Right lobe of liver (tissue), 4 donors: ENCODE measurements around the gene DCTN5.

Experiments
- POLR2A ChIP-seq: fragments of 450-650 bp; IDR thresholded peaks from one replicate; pipeline ENCODE4 v1.6.1; 2017; ENCODE audit warnings: antibody characterized with exemption, mild to moderate bottlenecking
- TF ChIP-seq, protein P1 (sequence below), 4 donors: fragments of 200-600 bp in 3 of 4; fragments of 450-650 bp in 1 of 4; IDR thresholded peaks; one replicate each; pipeline versions ENCODE4 v1.5.1 to v1.8.0; 2016 to 2022; ENCODE audit warnings: antibody characterized with exemption in 4 of 4, mild to moderate bottlenecking in 2 of 4
- donor health status: DM: no; HTN: no; CAD: no.
- donor health status: DM: no; HTN: no; CAD: no.
- donor health status: DM: no; HTN: yes; CAD: no.

DNA sequence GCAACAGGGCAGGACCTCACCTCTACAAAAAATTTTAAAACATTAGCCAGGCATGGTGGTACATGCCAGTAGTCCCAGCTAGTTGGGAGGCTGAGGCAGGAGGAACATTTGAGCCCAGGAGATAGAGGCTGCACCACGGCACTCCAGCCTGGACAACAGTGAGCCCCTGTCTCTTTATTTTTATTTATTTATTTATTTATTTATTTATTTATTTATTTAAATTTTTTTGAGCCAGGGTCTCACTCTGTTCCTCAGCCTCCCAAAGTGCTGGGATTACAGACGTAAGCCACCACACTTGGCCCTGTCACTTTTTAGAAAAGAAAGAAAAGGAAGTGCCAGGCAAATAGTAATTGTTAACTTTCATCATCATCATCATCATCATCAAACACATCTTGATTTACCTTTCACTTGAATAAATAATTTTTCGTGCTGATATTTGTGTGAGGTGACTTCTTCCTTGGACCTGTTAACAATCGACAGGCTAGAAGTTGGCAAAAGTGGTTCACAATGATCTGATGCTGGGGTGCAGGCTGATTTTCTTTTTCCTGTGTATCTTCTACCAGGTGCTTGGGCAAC lies 6.7 kb upstream of the DCTN5 start:
- no peak for TF ChIP-seq POLR2A
- TF ChIP-seq, protein P1, sequence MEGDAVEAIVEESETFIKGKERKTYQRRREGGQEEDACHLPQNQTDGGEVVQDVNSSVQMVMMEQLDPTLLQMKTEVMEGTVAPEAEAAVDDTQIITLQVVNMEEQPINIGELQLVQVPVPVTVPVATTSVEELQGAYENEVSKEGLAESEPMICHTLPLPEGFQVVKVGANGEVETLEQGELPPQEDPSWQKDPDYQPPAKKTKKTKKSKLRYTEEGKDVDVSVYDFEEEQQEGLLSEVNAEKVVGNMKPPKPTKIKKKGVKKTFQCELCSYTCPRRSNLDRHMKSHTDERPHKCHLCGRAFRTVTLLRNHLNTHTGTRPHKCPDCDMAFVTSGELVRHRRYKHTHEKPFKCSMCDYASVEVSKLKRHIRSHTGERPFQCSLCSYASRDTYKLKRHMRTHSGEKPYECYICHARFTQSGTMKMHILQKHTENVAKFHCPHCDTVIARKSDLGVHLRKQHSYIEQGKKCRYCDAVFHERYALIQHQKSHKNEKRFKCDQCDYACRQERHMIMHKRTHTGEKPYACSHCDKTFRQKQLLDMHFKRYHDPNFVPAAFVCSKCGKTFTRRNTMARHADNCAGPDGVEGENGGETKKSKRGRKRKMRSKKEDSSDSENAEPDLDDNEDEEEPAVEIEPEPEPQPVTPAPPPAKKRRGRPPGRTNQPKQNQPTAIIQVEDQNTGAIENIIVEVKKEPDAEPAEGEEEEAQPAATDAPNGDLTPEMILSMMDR (IDR thresholded peaks at IDR 0.05): no peak
